ENCODE results near the gene PKNOX2.

PKNOX2 gene

DNA sequence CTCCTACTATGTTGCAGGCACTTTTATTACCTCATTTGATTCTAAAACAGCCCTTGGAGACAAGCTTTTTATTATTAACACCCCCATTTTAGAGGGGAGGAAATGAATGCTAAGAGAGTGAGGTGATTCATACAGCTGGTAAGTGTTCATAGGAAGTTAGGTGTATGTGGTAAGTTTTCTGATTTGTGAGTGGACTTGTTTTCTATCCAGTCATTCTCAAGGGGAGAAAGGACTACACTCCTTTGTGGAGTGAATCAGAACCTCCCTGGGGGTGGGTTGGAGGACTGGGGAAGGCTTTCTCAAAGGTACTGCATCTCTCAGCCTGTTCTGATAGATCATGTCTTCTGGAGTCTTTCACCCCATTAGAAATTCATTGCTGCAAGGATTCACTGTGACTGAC is 23.5 kb downstream of the PKNOX2 start:
- DNase-seq (ENCODE audit: extremely low read depth, low read depth): no peak
- H3K4me3 ChIP-seq (replicated peaks; ENCODE audit: low read depth, low read length): no peak overlapping the region
- TF ChIP-seq, protein P1, sequence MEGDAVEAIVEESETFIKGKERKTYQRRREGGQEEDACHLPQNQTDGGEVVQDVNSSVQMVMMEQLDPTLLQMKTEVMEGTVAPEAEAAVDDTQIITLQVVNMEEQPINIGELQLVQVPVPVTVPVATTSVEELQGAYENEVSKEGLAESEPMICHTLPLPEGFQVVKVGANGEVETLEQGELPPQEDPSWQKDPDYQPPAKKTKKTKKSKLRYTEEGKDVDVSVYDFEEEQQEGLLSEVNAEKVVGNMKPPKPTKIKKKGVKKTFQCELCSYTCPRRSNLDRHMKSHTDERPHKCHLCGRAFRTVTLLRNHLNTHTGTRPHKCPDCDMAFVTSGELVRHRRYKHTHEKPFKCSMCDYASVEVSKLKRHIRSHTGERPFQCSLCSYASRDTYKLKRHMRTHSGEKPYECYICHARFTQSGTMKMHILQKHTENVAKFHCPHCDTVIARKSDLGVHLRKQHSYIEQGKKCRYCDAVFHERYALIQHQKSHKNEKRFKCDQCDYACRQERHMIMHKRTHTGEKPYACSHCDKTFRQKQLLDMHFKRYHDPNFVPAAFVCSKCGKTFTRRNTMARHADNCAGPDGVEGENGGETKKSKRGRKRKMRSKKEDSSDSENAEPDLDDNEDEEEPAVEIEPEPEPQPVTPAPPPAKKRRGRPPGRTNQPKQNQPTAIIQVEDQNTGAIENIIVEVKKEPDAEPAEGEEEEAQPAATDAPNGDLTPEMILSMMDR (IDR thresholded peaks at IDR 0.05; ENCODE audit: low read depth, low read length, missing control alignments): no peak

DNA sequence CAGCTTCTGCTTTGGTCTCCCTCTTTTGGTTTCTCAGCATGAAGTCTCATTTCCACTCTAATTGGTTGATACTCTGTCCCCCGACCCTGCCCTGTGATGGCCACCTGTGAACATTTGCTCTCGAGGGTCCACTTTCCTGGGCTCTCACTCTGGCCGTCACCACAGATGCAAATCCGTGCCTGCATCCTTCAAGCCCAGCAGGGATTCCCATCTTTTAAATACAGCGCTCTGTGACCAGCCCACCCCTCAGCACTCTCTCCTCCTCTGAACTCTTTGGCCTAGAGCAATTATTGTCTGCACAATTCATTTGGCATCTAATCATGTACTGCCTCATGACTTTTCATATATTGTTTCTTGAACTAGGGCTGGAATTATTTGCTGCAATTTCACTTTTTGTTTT is 26.0 kb downstream of the PKNOX2 start:
- no peak overlapping the region for H3K4me3 ChIP-seq (replicated peaks; ENCODE audit: low read depth, low read length)
- no peak for DNase-seq (ENCODE audit: extremely low read depth, low read depth)
- TF ChIP-seq, protein P1 (IDR thresholded peaks at IDR 0.05; ENCODE audit: low read depth, low read length, missing control alignments): no peak

DNA sequence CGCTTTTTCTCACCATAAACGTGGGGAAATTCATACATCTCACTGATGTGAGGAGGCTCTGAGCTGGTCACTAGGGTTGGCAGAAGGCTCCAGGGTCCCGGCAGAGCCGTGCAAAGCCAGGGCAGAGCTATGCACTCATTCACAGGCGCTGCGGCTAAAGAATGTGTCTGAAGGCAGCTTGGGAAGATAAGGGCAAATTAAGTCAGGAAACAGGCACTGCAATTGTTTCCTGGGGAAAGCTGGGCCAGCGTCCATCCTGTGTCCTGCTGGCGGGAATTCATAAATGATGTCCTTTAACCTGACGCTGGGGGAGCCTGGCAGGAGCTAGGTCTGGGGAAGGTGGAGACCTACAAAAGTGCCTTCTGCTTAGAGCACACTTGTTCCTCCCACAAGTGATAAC is 27.6 kb downstream of the PKNOX2 start:
- DNase-seq (ENCODE audit: extremely low read depth, low read depth): no peak
- H3K4me3 ChIP-seq (replicated peaks; ENCODE audit: low read depth, low read length): no peak overlapping the region
- TF ChIP-seq, protein P1 (IDR thresholded peaks at IDR 0.05; ENCODE audit: low read depth, low read length, missing control alignments): no peak

DNA sequence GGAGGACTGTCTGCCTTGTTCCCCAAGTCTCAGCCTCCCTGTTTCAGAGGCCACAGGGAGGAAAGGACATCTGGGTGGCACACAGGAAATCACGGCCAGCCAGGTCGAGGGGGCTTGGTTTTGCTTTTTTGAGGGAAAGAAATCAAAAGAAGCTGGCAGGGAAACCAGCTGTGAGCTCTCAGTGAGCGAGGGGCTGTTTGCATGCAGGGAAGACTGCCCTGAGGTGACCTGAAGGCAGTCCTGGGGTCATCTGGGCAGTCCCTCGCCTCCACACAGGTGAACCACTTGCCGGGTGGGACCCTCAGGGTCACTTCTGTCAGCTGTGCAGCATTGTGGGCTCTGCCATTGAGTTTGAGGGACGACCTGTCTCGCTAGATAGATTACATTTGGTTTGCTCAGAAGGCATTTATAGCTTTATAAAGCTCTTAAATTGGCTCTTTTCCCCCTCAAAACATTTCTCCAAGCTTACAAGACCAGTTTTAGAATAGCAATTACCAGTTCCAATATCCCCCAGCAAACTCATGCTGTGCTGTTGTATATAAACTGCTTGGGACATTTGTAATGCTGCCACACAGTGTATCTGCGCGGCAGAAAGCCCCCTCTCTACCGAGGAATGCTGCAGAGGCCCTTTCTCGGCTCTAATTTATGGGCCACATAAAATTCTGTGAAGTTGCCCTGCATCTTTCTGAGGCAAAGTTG is 28.3 kb downstream of the PKNOX2 start:
- DNase-seq (ENCODE audit: extremely low read depth, low read depth): no peak
- TF ChIP-seq, protein P1 (IDR thresholded peaks at IDR 0.05; ENCODE audit: low read depth, low read length, missing control alignments): no peak

DNA sequence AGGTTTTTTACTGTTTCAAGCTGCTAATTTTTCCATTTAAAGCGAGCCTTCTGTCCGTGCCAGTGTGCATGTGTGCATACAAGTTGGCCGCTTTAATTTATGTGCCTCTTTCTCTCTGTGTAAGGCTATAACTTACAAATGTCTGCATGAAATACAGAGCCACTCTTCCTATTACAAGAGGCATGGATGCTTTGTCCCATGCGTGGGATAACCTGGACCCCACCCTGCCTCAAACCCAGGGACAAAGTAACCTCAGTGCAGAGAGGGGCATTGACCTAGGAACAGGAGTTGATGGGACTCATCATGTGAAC is 28.8 kb downstream of the PKNOX2 start:
- TF ChIP-seq, protein P1 (IDR thresholded peaks at IDR 0.05; ENCODE audit: low read depth, low read length, missing control alignments): no peak
- no peak for DNase-seq (ENCODE audit: extremely low read depth, low read depth)

More for the DNA sequence above, 28.3 kb downstream of the PKNOX2 start:
- H3K4me3 ChIP-seq (replicated peaks; ENCODE audit: low read depth, low read length): no peak overlapping the region

DNA sequence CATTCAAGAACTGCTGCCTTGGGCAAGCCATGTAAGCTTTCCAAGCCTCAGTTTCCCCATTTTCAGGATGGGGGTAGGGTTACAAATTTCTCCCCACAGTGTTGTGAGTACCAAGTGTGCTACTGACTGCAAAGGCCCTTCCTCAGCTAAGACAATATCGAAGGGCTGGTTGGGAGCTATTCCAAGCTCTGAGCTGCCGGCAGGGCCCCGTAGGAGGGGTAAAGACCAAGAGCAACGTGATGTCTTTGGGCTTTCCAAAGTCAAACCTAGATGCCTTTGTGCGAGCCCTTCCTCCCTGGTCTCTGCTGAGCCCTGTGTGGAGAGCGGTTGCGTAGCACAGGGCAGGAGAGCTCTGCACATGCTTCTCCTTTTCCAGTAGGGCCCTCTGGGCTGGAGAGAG is 29.3 kb downstream of the PKNOX2 start:
- no peak for DNase-seq (ENCODE audit: extremely low read depth, low read depth)
- TF ChIP-seq, protein P1 (IDR thresholded peaks at IDR 0.05; ENCODE audit: low read depth, low read length, missing control alignments): no peak
- no peak overlapping the region for H3K4me3 ChIP-seq (replicated peaks; ENCODE audit: low read depth, low read length)

More for the DNA sequence above, 28.8 kb downstream of the PKNOX2 start:
- H3K4me3 ChIP-seq (replicated peaks; ENCODE audit: low read depth, low read length): no peak overlapping the region

DNA sequence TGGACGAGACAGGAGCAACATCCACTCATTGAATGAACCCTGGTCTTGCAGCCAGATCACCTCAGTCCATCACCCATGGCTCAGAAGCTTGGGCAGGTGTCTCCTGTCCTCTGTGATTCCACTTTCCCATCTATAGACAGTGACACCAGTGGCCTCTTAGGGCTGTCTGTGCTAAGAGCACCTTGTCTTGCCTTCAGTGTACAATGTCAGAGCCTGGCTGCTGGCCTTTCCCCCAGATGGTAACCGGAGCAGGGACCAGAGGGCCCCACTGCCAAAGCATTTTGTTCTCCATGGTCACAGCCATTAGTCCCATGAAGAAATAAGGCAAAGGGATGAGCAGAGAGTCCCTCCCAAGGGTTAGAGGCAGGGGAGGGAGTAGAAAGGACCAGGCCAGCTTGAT is 35.4 kb downstream of the PKNOX2 start:
- no peak for DNase-seq (ENCODE audit: extremely low read depth, low read depth)
- no peak overlapping the region for H3K4me3 ChIP-seq (replicated peaks; ENCODE audit: low read depth, low read length)
- TF ChIP-seq, protein P1 (IDR thresholded peaks at IDR 0.05; ENCODE audit: low read depth, low read length, missing control alignments): no peak

Data from HFF-Myc (cell line).